HEK293T (cell line): ENCODE measurements around the gene IL17B.

Experiments
- CTCF ChIA-PET: fragments of 350-600 bp; formaldehyde crosslinking; extraction: SDS; loops from one replicate; lab custom pipeline; 2021; ENCODE audit warnings: antibody characterized with exemption, inconsistent platforms; lab: Yijun Ruan, JAX
- POLR2A ChIA-PET: fragments of 350-600 bp; formaldehyde crosslinking; extraction: SDS; loops from one replicate; lab custom pipeline; 2020; ENCODE audit warnings: antibody characterized with exemption, inconsistent platforms; lab: Yijun Ruan, JAX
- DNase-seq: peaks from one replicate; pipeline ENCODE4 v3.0.0; 2012; ENCODE audit warnings: mixed read lengths; ENCODE audit errors: extremely low spot score
- ARNT ChIP-seq: fragments of 450-650 bp; IDR thresholded peaks from 2 replicates; pipeline ENCODE4 v1.6.1; 2017; ENCODE audit warnings: mild to moderate bottlenecking
- BHLHE40 ChIP-seq: fragments of 450-650 bp; IDR thresholded peaks from 2 replicates; pipeline ENCODE4 v1.6.1; 2016; ENCODE audit warnings: mild to moderate bottlenecking, moderate library complexity, borderline replicate concordance
- CTBP1 ChIP-seq: fragments of 450-650 bp; IDR thresholded peaks from 2 replicates; pipeline ENCODE4 v1.6.1; 2016; ENCODE audit warnings: borderline replicate concordance
- ELF4 ChIP-seq: fragments of 450-650 bp; IDR thresholded peaks from 2 replicates; pipeline ENCODE4 v1.6.1; 2017; ENCODE audit warnings: antibody characterized with exemption
- FOXA1 ChIP-seq: fragments of 450-650 bp; IDR thresholded peaks from 2 replicates; pipeline ENCODE4 v1.6.1; 2016; ENCODE audit warnings: mild to moderate bottlenecking
- FOXK2 ChIP-seq: fragments of 450-650 bp; IDR thresholded peaks from 2 replicates; pipeline ENCODE4 v1.6.1; 2016; ENCODE audit warnings: mild to moderate bottlenecking
- FOXM1 ChIP-seq: fragments of 450-650 bp; IDR thresholded peaks from 2 replicates; pipeline ENCODE4 v1.6.1; 2017; ENCODE audit warnings: mild to moderate bottlenecking, borderline replicate concordance
- HDGF ChIP-seq: fragments of 450-650 bp; IDR thresholded peaks from 2 replicates; pipeline ENCODE4 v1.6.1; 2017; ENCODE audit warnings: antibody characterized with exemption, borderline replicate concordance
- L3MBTL2 ChIP-seq: fragments of 450-650 bp; conservative IDR thresholded peaks from 2 replicates; pipeline ENCODE4 v1.6.1; 2016; ENCODE audit warnings: mild to moderate bottlenecking
- LEF1 ChIP-seq: fragments of 450-650 bp; IDR thresholded peaks from 2 replicates; pipeline ENCODE4 v1.6.1; 2017; ENCODE audit warnings: mild to moderate bottlenecking, borderline replicate concordance
- NFRKB ChIP-seq: fragments of 450-650 bp; IDR thresholded peaks from 2 replicates; pipeline ENCODE4 v1.6.1; 2016; ENCODE audit warnings: mild to moderate bottlenecking, moderate library complexity
- SP1 ChIP-seq: fragments of 450-650 bp; IDR thresholded peaks from 2 replicates; pipeline ENCODE4 v1.6.1; 2017
- SUZ12 ChIP-seq: fragments of 450-650 bp; IDR thresholded peaks from 2 replicates; pipeline ENCODE4 v1.6.1; 2016; ENCODE audit warnings: mild to moderate bottlenecking
- TARDBP ChIP-seq: fragments of 450-650 bp; IDR thresholded peaks from 2 replicates; pipeline ENCODE4 v1.6.1; 2016
- ZNF384 ChIP-seq: fragments of 450-650 bp; IDR thresholded peaks from 2 replicates; pipeline ENCODE4 v1.6.1; 2016
- TF ChIP-seq, protein P1 (sequence below): fragments of 450-650 bp; IDR thresholded peaks from 2 replicates; pipeline ENCODE4 v1.6.1; 2016

The IL17B gene

DNA sequence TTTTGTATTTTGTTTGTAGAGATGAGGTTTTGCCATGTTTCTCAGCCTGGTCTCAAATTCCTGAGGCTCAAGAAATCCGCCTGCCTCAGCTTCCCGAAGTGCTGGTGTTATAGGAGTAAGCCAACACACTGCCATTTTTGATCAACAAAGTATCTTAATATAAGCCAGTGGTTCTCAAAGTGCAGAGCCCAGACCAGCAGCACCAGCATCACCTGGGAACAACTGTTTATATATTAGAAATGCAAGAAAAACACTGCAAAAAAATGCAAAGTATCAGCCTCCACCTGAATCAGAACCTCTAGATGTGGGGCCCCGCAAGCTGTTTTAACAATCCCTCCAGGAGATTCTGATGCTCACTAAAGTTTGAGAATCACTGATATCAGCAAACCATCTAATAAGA lies 6.2 kb downstream of the IL17B start:
- POLR2A ChIA-PET: interaction anchor here (1.2 to 1.6 kb wide), 2 partner anchors 15 to 178 kb away, joined by 4 to 6 read pairs; partner anchors contain the start of genes CSNK1A1 and PCYOX1L
- DNase-seq: no peak
- TF ChIP-seq FOXM1 (no peak), FOXK2 (no peak), SUZ12 (no peak), SP1 (no peak), BHLHE40 (no peak), NFRKB (no peak)
- CTCF ChIA-PET: interaction anchor here (1.4 to 3.4 kb wide), 5 partner anchors 9 to 61 kb away, joined by 4 to 20 read pairs (median 11); no protein-coding TSS in a partner anchor

- ChIA-PET CTCF (interaction anchor here (0.6 to 3.4 kb wide), 17 partner anchors 8 to 193 kb away, joined by 3 to 20 read pairs (median 5); partner anchors contain the start of gene PCYOX1L), POLR2A (interaction anchor here (1.2 to 1.6 kb wide), 3 partner anchors 12 to 27 kb away, joined by 3 to 6 read pairs (median 4); partner anchors contain the start of genes GRPEL2 and PCYOX1L)
- no peak for DNase-seq
- TF ChIP-seq TARDBP: no peak
- no peak for TF ChIP-seq NFRKB
- no peak for TF ChIP-seq ZNF384
- TF ChIP-seq CTBP1: no peak
- TF ChIP-seq HDGF: no peak
- TF ChIP-seq FOXM1: no peak
- no peak for TF ChIP-seq BHLHE40
- no peak for TF ChIP-seq ELF4
- no peak for TF ChIP-seq L3MBTL2
- TF ChIP-seq, protein P1, sequence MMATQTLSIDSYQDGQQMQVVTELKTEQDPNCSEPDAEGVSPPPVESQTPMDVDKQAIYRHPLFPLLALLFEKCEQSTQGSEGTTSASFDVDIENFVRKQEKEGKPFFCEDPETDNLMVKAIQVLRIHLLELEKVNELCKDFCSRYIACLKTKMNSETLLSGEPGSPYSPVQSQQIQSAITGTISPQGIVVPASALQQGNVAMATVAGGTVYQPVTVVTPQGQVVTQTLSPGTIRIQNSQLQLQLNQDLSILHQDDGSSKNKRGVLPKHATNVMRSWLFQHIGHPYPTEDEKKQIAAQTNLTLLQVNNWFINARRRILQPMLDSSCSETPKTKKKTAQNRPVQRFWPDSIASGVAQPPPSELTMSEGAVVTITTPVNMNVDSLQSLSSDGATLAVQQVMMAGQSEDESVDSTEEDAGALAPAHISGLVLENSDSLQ: no peak
- no peak for TF ChIP-seq SUZ12
- no peak for TF ChIP-seq ARNT
- TF ChIP-seq FOXA1: no peak
- TF ChIP-seq FOXK2: no peak
- no peak for TF ChIP-seq SP1
- TF ChIP-seq LEF1: no peak
Measured at GRCh38 chr5:149372076-149372795, 6.9 kb downstream of the IL17B start.

GRCh38 chr5:149371296-149371962 lies 7.7 kb downstream of the IL17B start:
- ChIA-PET CTCF (interaction anchor here (0.6 to 3.4 kb wide), 17 partner anchors 8 to 194 kb away, joined by 3 to 20 read pairs (median 5); partner anchors contain the start of gene PCYOX1L), POLR2A (interaction anchor here (1.2 kb wide), 2 partner anchors 11 to 26 kb away, joined by 3 to 4 read pairs; partner anchors contain the start of gene GRPEL2)
- DNase-seq: peak; percentile 76
- TF ChIP-seq LEF1: no peak
- TF ChIP-seq ARNT: no peak
- TF ChIP-seq FOXA1: no peak
- TF ChIP-seq SP1: no peak
- TF ChIP-seq L3MBTL2: no peak
- no peak for TF ChIP-seq FOXM1
- TF ChIP-seq, protein P1: no peak
- TF ChIP-seq NFRKB: no peak
- TF ChIP-seq HDGF: no peak

GRCh38 chr5:149370878-149371277 lies 8.2 kb downstream of the IL17B start:
- no peak for DNase-seq
- ChIA-PET CTCF (interaction anchor here (0.8 to 3.4 kb wide), 9 partner anchors 9 to 194 kb away, joined by 3 to 20 read pairs (median 5); no protein-coding TSS in a partner anchor), POLR2A (interaction anchor here (1.2 kb wide), 2 partner anchors 11 to 25 kb away, joined by 3 to 4 read pairs; partner anchors contain the start of gene GRPEL2)
- TF ChIP-seq ARNT (no peak), LEF1 (no peak), SP1 (no peak), BHLHE40 (no peak), FOXK2 (no peak), SUZ12 (no peak)
- TF ChIP-seq, protein P1: no peak

- ChIA-PET CTCF (interaction anchor here (0.6 to 2.7 kb wide), 23 partner anchors 8 to 214 kb away, joined by 3 to 16 read pairs (median 4); partner anchors contain the start of genes ARHGEF37, GRPEL2, IL17B and PCYOX1L), POLR2A (interaction anchor here (1.8 to 4.3 kb wide), 2 partner anchors 10 to 23 kb away, joined by 6 to 34 read pairs; partner anchors contain the start of genes GRPEL2 and PCYOX1L)
- no peak for DNase-seq
- TF ChIP-seq BHLHE40: no peak
- no peak for TF ChIP-seq ELF4
- TF ChIP-seq, protein P1: no peak
Measured at GRCh38 chr5:149367972-149368645, 11.0 kb downstream of the IL17B start.
